WTC11 (cell line): ENCODE data around the gene ATF6B. TPM values are rescaled to one million over a fixed set of nuclear protein-coding genes. Genes with fewer than 3 reads are reported as not detected.

ENCODE experiments used
- ATAC-seq: fragments of 200-7000 bp; cut with Tn5 transposase; 2 replicates; pipeline ENCODE4 v1.10.0; 2021; ENCODE audit warnings: mild to moderate bottlenecking, moderate library complexity
- Bru-seq: library from RNA; stranded (reverse); fragments of 400-500 nt; gene quantifications from one replicate; lab custom pipeline; 2021; lab: Mats Ljungman, UMichigan
- CTCF ChIA-PET: fragments of 300-600 bp; sonication (Branson Sonifier 250); formaldehyde crosslinking; loops from one replicate; lab custom pipeline; 2021; ENCODE audit warnings: antibody characterized with exemption; lab: Charles Lee
- POLR2A ChIA-PET: fragments of 350-600 bp; sonication (Branson Sonifier 250); formaldehyde crosslinking; loops from one replicate; lab custom pipeline; 2021; ENCODE audit warnings: antibody characterized with exemption; lab: Charles Lee
- DNase-seq: peaks from one replicate; pipeline ENCODE4 v3.0.0; 2021; ENCODE audit warnings: low spot score
- H3K27ac Mint-ChIP-seq: 2 replicates; pipeline ENCODE4 v1.8.0; 2021; ENCODE audit warnings: mixed read lengths
- H3K27me3 Mint-ChIP-seq: 2 replicates; pipeline ENCODE4 v1.8.0; 2021; ENCODE audit warnings: low read depth, mild to moderate bottlenecking, moderate library complexity, mixed read lengths
- H3K36me3 Mint-ChIP-seq: 2 replicates; pipeline ENCODE4 v1.8.0; 2021; ENCODE audit warnings: mixed read lengths
- H3K4me1 Mint-ChIP-seq: 2 replicates; pipeline ENCODE4 v1.8.0; 2022; ENCODE audit warnings: mixed read lengths
- H3K4me3 Mint-ChIP-seq: 2 replicates; pipeline ENCODE4 v1.8.0; 2021; ENCODE audit warnings: mild to moderate bottlenecking, moderate library complexity, mixed read lengths
- H3K9me3 Mint-ChIP-seq: 2 replicates; pipeline ENCODE4 v1.8.0; 2021; ENCODE audit warnings: mixed read lengths
- E2F1 ChIP-seq: sonication (generic); formaldehyde crosslinking; IDR thresholded peaks from 2 replicates; pipeline ENCODE4 v1.8.0; 2022; ENCODE audit warnings: mild to moderate bottlenecking, missing genetic modification reagents
- ELF4 ChIP-seq: sonication (generic); formaldehyde crosslinking; IDR thresholded peaks from 2 replicates; pipeline ENCODE4 v1.8.1; 2022; ENCODE audit warnings: low read depth, mild to moderate bottlenecking, moderate library complexity, missing genetic modification reagents
- FOXK1 ChIP-seq: sonication (generic); formaldehyde crosslinking; IDR thresholded peaks from 2 replicates; pipeline ENCODE4 v1.8.0; 2022; ENCODE audit warnings: mild to moderate bottlenecking, moderate library complexity, missing genetic modification reagents
- FOXP4 ChIP-seq: sonication (generic); formaldehyde crosslinking; IDR thresholded peaks from 2 replicates; pipeline ENCODE4 v1.8.0; 2022; ENCODE audit warnings: mild to moderate bottlenecking, missing genetic modification reagents
- GABPB1 ChIP-seq: sonication (generic); formaldehyde crosslinking; IDR thresholded peaks from 2 replicates; pipeline ENCODE4 v1.8.1; 2023; ENCODE audit warnings: mild to moderate bottlenecking, missing genetic modification reagents
- GRHL2 ChIP-seq: fragments of 250-450 bp; sonication (Bioruptor Pico); IDR thresholded peaks from 2 replicates; pipeline ENCODE4 v1.8.0; 2022; ENCODE audit warnings: mild to moderate bottlenecking, moderate library complexity; ENCODE audit not compliant: insufficient replicate concordance, severe bottlenecking
- HMGXB4 ChIP-seq: sonication (generic); formaldehyde crosslinking; IDR thresholded peaks from 2 replicates; pipeline ENCODE4 v1.8.1; 2023; ENCODE audit warnings: mild to moderate bottlenecking, moderate library complexity, missing genetic modification reagents
- JUN ChIP-seq: sonication (generic); formaldehyde crosslinking; IDR thresholded peaks from 2 replicates; pipeline ENCODE4 v1.8.0; 2023; ENCODE audit warnings: mild to moderate bottlenecking, missing genetic modification reagents
- KAT7 ChIP-seq: sonication (generic); formaldehyde crosslinking; IDR thresholded peaks from 2 replicates; pipeline ENCODE4 v1.8.1; 2023; ENCODE audit warnings: missing genetic modification reagents, mild to moderate bottlenecking, borderline replicate concordance
- MYBL2 ChIP-seq: sonication (generic); formaldehyde crosslinking; IDR thresholded peaks from 2 replicates; pipeline ENCODE4 v1.8.1; 2023; ENCODE audit warnings: mild to moderate bottlenecking, moderate library complexity, missing genetic modification reagents
- NFE2L1 ChIP-seq: sonication (generic); formaldehyde crosslinking; IDR thresholded peaks from 2 replicates; pipeline ENCODE4 v1.8.1; 2023; ENCODE audit warnings: missing genetic modification reagents
- NR3C1 ChIP-seq: sonication (generic); formaldehyde crosslinking; conservative IDR thresholded peaks from 2 replicates; pipeline ENCODE4 v1.8.1; 2023; ENCODE audit warnings: low read depth, mild to moderate bottlenecking, missing genetic modification reagents
- PRDM15 ChIP-seq: sonication (generic); formaldehyde crosslinking; IDR thresholded peaks from 2 replicates; pipeline ENCODE4 v1.8.0; 2022; ENCODE audit warnings: missing genetic modification reagents
- SMAD3 ChIP-seq: sonication (generic); formaldehyde crosslinking; IDR thresholded peaks from 2 replicates; pipeline ENCODE4 v1.8.0; 2022; ENCODE audit warnings: missing genetic modification reagents, mild to moderate bottlenecking, borderline replicate concordance
- SMAD4 ChIP-seq: sonication (generic); formaldehyde crosslinking; IDR thresholded peaks from 2 replicates; pipeline ENCODE4 v1.8.0; 2022; ENCODE audit warnings: mild to moderate bottlenecking, missing genetic modification reagents
- SOX15 ChIP-seq: fragments of 250-450 bp; sonication (Bioruptor Pico); IDR thresholded peaks from 2 replicates; pipeline ENCODE4 v1.9.0; 2021; ENCODE audit warnings: mild to moderate bottlenecking
- SP1 ChIP-seq: sonication (generic); formaldehyde crosslinking; conservative IDR thresholded peaks from 2 replicates; pipeline ENCODE4 v1.8.1; 2022; ENCODE audit warnings: missing genetic modification reagents
- USF2 ChIP-seq: sonication (generic); formaldehyde crosslinking; IDR thresholded peaks from 2 replicates; pipeline ENCODE4 v1.8.1; 2023; ENCODE audit warnings: mild to moderate bottlenecking, missing genetic modification reagents, moderate library complexity
- ZNF423 ChIP-seq: fragments of 250-450 bp; sonication (Bioruptor Pico); IDR thresholded peaks from 2 replicates; pipeline ENCODE4 v2.1.2; 2022; ENCODE audit warnings: mild to moderate bottlenecking, moderate library complexity
- ZNF425 ChIP-seq: fragments of 250-450 bp; sonication (Bioruptor Pico); conservative IDR thresholded peaks from 2 replicates; pipeline ENCODE4 v1.9.0; 2021; ENCODE audit warnings: mild to moderate bottlenecking
- long read RNA-seq, 3 experiments: library from RNA in 1 of 3; library from capped mRNA in 1 of 3; library from polyadenylated mRNA in 1 of 3; unstranded in 2 of 3; stranded (forward) in 1 of 3; transcript quantifications; one replicate each; pipeline ENCODE4 v2.0.0, GENCODE V29; 2021
- total RNA-seq: library from RNA; stranded (reverse); gene quantifications from 3 replicates; pipeline ENCODE4 v1.2.3, GENCODE V29; 2021

Gene ATF6B
- total RNA-seq: 46.1 to 49.1 TPM (median 47.5 TPM) in 3 replicates
- Bru-seq, nascent RNA: percentile 65 among the genes with signal in this experiment
- long read RNA-seq, experiment 1, transcript ATF6B-210 (18 exons, 2,620 nt): major isoform, 28 of 52 reads
- long read RNA-seq, experiment 1, transcript ATF6B-209 (18 exons, 2,624 nt): minor isoform, 5 of 52 reads
- long read RNA-seq, experiment 1, partial matches to known transcripts: 9 of 52 reads
- long read RNA-seq, experiment 1, other reads (novel, unspliced or antisense): 5 of 52 reads
- long read RNA-seq, experiment 2, transcript ATF6B-210 (18 exons, 2,620 nt): major isoform, 12 of 42 reads
- long read RNA-seq, experiment 2, partial matches to known transcripts: 15 of 42 reads
- long read RNA-seq, experiment 2, other reads (novel, unspliced or antisense): 13 of 42 reads
- long read RNA-seq, experiment 3, transcript ATF6B-216 (8 exons, 1,176 nt): major isoform, 6 of 13 reads
- long read RNA-seq, experiment 3, partial matches to known transcripts: 2 of 13 reads
- long read RNA-seq, experiment 3, other reads (novel, unspliced or antisense): 2 of 13 reads

- peak; percentile 96 for DNase-seq
- CTCF ChIA-PET: interaction anchor here (0.5 to 6.1 kb wide), 11 partner anchors 10 to 857 kb away, joined by 3 to 63 read pairs (median 4); partner anchors contain the start of genes EGFL8 and TAP2
- ATAC-seq: peak; percentile 93
- POLR2A ChIA-PET: interaction anchor here (0.5 to 1.9 kb wide), 4 partner anchors 18 to 686 kb away, joined by 3 to 7 read pairs (median 5); partner anchors contain the start of gene PBX2
- H3K36me3 Mint-ChIP-seq: peaks cover 18% of the 10 kb centered on the region
- peaks cover 23% of the 10 kb centered on the region for H3K4me1 Mint-ChIP-seq
- no peaks in the 10 kb centered on the region for H3K9me3 Mint-ChIP-seq
- H3K27me3 Mint-ChIP-seq: no peaks in the 10 kb centered on the region
- peak within 1 kb of the TSS; percentile 99 for H3K4me3 Mint-ChIP-seq
- peak within 1 kb of the TSS; percentile 99 for H3K27ac Mint-ChIP-seq
- no peak for TF ChIP-seq ELF4
- no peak for TF ChIP-seq SMAD3 (CRISPR knock-in tag)
- TF ChIP-seq E2F1 (CRISPR knock-in tag): no peak
- TF ChIP-seq NFE2L1: peak; percentile 33; the same call in 1 of the 2 replicates
- TF ChIP-seq ZNF425 (CRISPR knock-in tag): no peak
- no peak for TF ChIP-seq JUN (CRISPR knock-in tag)
- no peak for TF ChIP-seq KAT7 (CRISPR knock-in tag)
- TF ChIP-seq GRHL2: no peak
- peak; percentile 92 for TF ChIP-seq USF2 (CRISPR knock-in tag)
- no peak; the same call in 1 of the 2 replicates for TF ChIP-seq GABPB1 (CRISPR knock-in tag)
- no peak for TF ChIP-seq FOXP4 (CRISPR knock-in tag)
- no peak for TF ChIP-seq PRDM15 (CRISPR knock-in tag)
- peak; percentile 70 for TF ChIP-seq FOXK1 (CRISPR knock-in tag)
- TF ChIP-seq HMGXB4 (CRISPR knock-in tag): no peak
- no peak for TF ChIP-seq NR3C1 (CRISPR knock-in tag)
- no peak for TF ChIP-seq SMAD4 (CRISPR knock-in tag)
- peak; percentile 71 for TF ChIP-seq SP1 (CRISPR knock-in tag)
- TF ChIP-seq SOX15 (CRISPR knock-in tag): no peak
- TF ChIP-seq ZNF423 (CRISPR knock-in tag): no peak
- 0 out of 2 replicates have a peak, but pooled peaks have one; percentile 60 for TF ChIP-seq MYBL2
Observed at GRCh38 chr6:32127717-32128592, at the start of gene ATF6B. Gene ATF6B (minus strand): TSS chr6:32128246. CDS start chr6:32128207, 39 bp downstream.
